GM06990 (cell line): ENCODE results near the gene BBX.
A peak's percentile ranks its signal among the peaks of the same experiment; 100 is the strongest.

Experiments
- DNase-seq: peaks from one replicate; pipeline ENCODE4 v3.0.0-alpha.2; 2011; ENCODE audit not compliant: insufficient read length; ENCODE audit errors: extremely low read depth
- H3K27me3 ChIP-seq: replicated peaks from 2 replicates; pipeline ENCODE4 v1.6.0; 2011; ENCODE audit warnings: low read length; ENCODE audit not compliant: control insufficient read depth, insufficient read depth
- H3K36me3 ChIP-seq: 2 replicates; pipeline ENCODE4 v1.5.1; 2011; ENCODE audit warnings: low read length; ENCODE audit not compliant: control insufficient read depth, insufficient read depth
- H3K4me3 ChIP-seq: replicated peaks from 2 replicates; pipeline ENCODE4 v1.5.1; 2011; ENCODE audit warnings: low read depth, mild to moderate bottlenecking, control low read depth, low read length
- CTCF ChIP-seq: IDR thresholded peaks from 2 replicates; pipeline ENCODE4 v1.5.1; 2011; ENCODE audit warnings: low read length, control low read depth, mild to moderate bottlenecking, inconsistent platforms; ENCODE audit not compliant: insufficient read depth, poor library complexity, severe bottlenecking

The BBX gene

GRCh38 chr3:107524326-107524840 lies 1.6 kb downstream of the BBX start:
- DNase-seq = no peak
- no peak for TF ChIP-seq CTCF
- no peaks in the 10 kb centered on the region for H3K36me3 ChIP-seq
- peak overlapping the region; percentile 89 for H3K4me3 ChIP-seq
- H3K27me3 ChIP-seq = no peaks in the 10 kb centered on the region

GRCh38 chr3:107524841-107525643 lies 2.3 kb downstream of the BBX start:
- Histone ChIP-seq H3K27me3 (no peaks in the 10 kb centered on the region), H3K36me3 (no peaks in the 10 kb centered on the region), H3K4me3 (peak overlapping the region; percentile 89)
- DNase-seq = peak; percentile 52
- no peak for TF ChIP-seq CTCF

GRCh38 chr3:107525644-107526305 lies 3.0 kb downstream of the BBX start:
- TF ChIP-seq CTCF = no peak
- Histone ChIP-seq H3K4me3 (peak overlapping the region; percentile 89), H3K27me3 (no peaks in the 10 kb centered on the region), H3K36me3 (no peaks in the 10 kb centered on the region)
- DNase-seq = peak; percentile 46

GRCh38 chr3:107531917-107532469 lies 9.2 kb downstream of the BBX start:
- Histone ChIP-seq H3K36me3 (no peaks in the 10 kb centered on the region), H3K4me3 (no peak overlapping the region), H3K27me3 (no peaks in the 10 kb centered on the region)
- no peak for TF ChIP-seq CTCF
- no peak for DNase-seq

GRCh38 chr3:107540857-107541256 lies 18.1 kb downstream of the BBX start:
- H3K36me3 ChIP-seq = no peaks in the 10 kb centered on the region
- no peak for DNase-seq
- H3K27me3 ChIP-seq = no peaks in the 10 kb centered on the region
- H3K4me3 ChIP-seq = no peak overlapping the region
- no peak for TF ChIP-seq CTCF
